PC-9 (cell line): ENCODE measurements around the gene GLYATL1. TPM values are rescaled to one million over a fixed set of nuclear protein-coding genes. Genes with fewer than 3 reads are reported as not detected.

ENCODE experiments used
- BruUV-seq: library from RNA; stranded (reverse); fragments of 400-500 nt; replicated peaks from 2 replicates; lab custom pipeline; 2021; lab: Mats Ljungman, UMichigan
- CTCF ChIA-PET: fragments of 300-600 bp; sonication (Branson Sonifier 250); formaldehyde crosslinking; loops from one replicate; lab custom pipeline; 2022; ENCODE audit warnings: antibody characterized with exemption; lab: Charles Lee
- POLR2A ChIA-PET: fragments of 300-600 bp; sonication (Branson Sonifier 250); formaldehyde crosslinking; loops from one replicate; lab custom pipeline; 2022; ENCODE audit warnings: antibody characterized with exemption; ENCODE audit not compliant: unreplicated experiment; lab: Charles Lee
- DNase-seq, 2 experiments: peaks; one replicate each; pipeline versions ENCODE4 v3.0.0 to v3.0.0-alpha.2; 2015 to 2022; ENCODE audit warnings: mixed read lengths in 1 of 2
- H2AFZ ChIP-seq: fragments of 200-600 bp; sonication (generic); 2 replicates; pipeline ENCODE4 v1.8.1; 2017; ENCODE audit warnings: antibody characterized with exemption
- H3F3A ChIP-seq: fragments of 200-600 bp; sonication (generic); 2 replicates; pipeline ENCODE4 v1.8.1; 2017; ENCODE audit warnings: antibody characterized with exemption, mild to moderate bottlenecking, low read depth; ENCODE audit not compliant: insufficient read depth
- H3K27ac ChIP-seq: fragments of 200-600 bp; sonication (generic); 2 replicates; pipeline ENCODE4 v1.6.1; 2016; ENCODE audit warnings: mixed run types
- H3K27me3 ChIP-seq: fragments of 200-600 bp; sonication (generic); 2 replicates; pipeline ENCODE4 v1.6.1; 2016; ENCODE audit warnings: low read depth, mixed run types; ENCODE audit not compliant: insufficient read depth
- H3K36me3 ChIP-seq: fragments of 200-600 bp; sonication (generic); 2 replicates; pipeline ENCODE4 v1.6.1; 2016; ENCODE audit warnings: low read depth, mixed run types
- H3K4me1 ChIP-seq: fragments of 200-600 bp; sonication (generic); replicated peaks from 2 replicates; pipeline ENCODE4 v1.6.1; 2016; ENCODE audit warnings: mixed run types; ENCODE audit not compliant: insufficient read depth
- H3K4me2 ChIP-seq: fragments of 200-600 bp; sonication (generic); 2 replicates; pipeline ENCODE4 v1.6.1; 2017; ENCODE audit warnings: mixed run types
- H3K4me3 ChIP-seq: fragments of 200-600 bp; sonication (generic); 2 replicates; pipeline ENCODE4 v1.6.1; 2016; ENCODE audit warnings: mixed run types
- H3K79me2 ChIP-seq: fragments of 200-600 bp; sonication (generic); 2 replicates; pipeline ENCODE4 v1.6.1; 2017; ENCODE audit warnings: low read depth, mixed run types
- H3K9me2 ChIP-seq: fragments of 200-600 bp; sonication (generic); 2 replicates; pipeline ENCODE4 v1.8.1; 2017; ENCODE audit warnings: mild to moderate bottlenecking; ENCODE audit not compliant: insufficient read depth
- H3K9me3 ChIP-seq: fragments of 200-600 bp; sonication (generic); 2 replicates; pipeline ENCODE4 v1.8.1; 2016; ENCODE audit warnings: low read depth; ENCODE audit not compliant: insufficient read depth
- H4K20me1 ChIP-seq: fragments of 200-600 bp; sonication (generic); 2 replicates; pipeline ENCODE4 v1.8.1; 2017; ENCODE audit not compliant: insufficient read depth
- EZH2 ChIP-seq: fragments of 200-600 bp; sonication (generic); IDR thresholded peaks from 2 replicates; pipeline ENCODE4 v1.8.0; 2017; ENCODE audit warnings: antibody characterized with exemption, low read depth
- intact Hi-C: fragments of 100-400 bp; cut with micrococcal nuclease; formaldehyde crosslinking; loops from one replicate; pipeline ENCODE4 v1.10.0; 2022; ENCODE audit not compliant: unreplicated experiment
- total RNA-seq: library from RNA; stranded (reverse); gene quantifications from 2 replicates; pipeline ENCODE4 v1.2.3, GENCODE V29; 2021
- TF ChIP-seq, protein P1 (sequence below): fragments of 200-600 bp; sonication (generic); conservative IDR thresholded peaks from 2 replicates; pipeline ENCODE4 v1.6.1; 2017; ENCODE audit warnings: mixed run types, antibody characterized with exemption, mild to moderate bottlenecking, moderate library complexity

Gene GLYATL1
- total RNA-seq, 1 experiment from 2014 or later = not detected

DNA sequence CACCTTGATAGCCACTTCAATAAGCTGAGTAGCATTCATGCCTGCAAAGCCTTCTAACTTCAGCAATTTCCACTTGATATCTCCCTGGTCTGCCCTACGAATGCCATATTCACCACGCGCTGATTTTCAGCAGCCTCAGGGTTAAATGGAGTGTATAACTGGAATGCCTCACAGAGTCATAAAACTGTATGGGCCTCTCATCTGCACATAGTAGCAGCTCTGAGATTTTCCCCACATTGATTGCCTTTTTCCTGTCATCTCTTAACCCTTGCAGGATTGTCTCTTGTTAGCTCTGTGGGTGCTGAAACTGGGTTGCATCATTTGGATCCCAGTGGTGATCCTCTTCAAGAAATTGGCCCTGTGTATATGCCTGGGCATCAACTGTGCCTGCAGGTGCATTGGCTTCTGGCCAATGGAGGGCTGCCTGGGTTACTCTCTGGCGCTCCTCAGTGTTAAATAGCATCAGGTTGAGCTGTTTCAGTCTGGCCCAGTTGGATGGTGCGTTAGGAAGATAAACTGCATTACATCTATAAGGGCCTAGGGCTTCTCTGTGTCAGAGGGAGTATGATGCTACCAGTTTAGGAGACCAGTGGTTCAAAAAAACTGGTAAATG, 17.4 kb upstream of the GLYATL1 start:
- H2AFZ ChIP-seq = no peak overlapping the region
- no peak overlapping the region for H3K27ac ChIP-seq
- no peak overlapping the region for H3K4me2 ChIP-seq
- no peaks in the 10 kb centered on the region for H3K36me3 ChIP-seq
- POLR2A ChIA-PET = no interaction called here
- H3F3A ChIP-seq = no peaks in the 10 kb centered on the region
- no TSS peak for BruUV-seq
- intact Hi-C loops = no loop called here
- H3K9me2 ChIP-seq = no peaks in the 10 kb centered on the region
- H3K4me3 ChIP-seq = no peak overlapping the region
- no peaks in the 10 kb centered on the region for H3K79me2 ChIP-seq
- CTCF ChIA-PET = no interaction called here
- no peaks in the 10 kb centered on the region for H4K20me1 ChIP-seq
- H3K4me1 ChIP-seq = no peaks in the 10 kb centered on the region
- no peak for TF ChIP-seq EZH2
- TF ChIP-seq, protein P1, sequence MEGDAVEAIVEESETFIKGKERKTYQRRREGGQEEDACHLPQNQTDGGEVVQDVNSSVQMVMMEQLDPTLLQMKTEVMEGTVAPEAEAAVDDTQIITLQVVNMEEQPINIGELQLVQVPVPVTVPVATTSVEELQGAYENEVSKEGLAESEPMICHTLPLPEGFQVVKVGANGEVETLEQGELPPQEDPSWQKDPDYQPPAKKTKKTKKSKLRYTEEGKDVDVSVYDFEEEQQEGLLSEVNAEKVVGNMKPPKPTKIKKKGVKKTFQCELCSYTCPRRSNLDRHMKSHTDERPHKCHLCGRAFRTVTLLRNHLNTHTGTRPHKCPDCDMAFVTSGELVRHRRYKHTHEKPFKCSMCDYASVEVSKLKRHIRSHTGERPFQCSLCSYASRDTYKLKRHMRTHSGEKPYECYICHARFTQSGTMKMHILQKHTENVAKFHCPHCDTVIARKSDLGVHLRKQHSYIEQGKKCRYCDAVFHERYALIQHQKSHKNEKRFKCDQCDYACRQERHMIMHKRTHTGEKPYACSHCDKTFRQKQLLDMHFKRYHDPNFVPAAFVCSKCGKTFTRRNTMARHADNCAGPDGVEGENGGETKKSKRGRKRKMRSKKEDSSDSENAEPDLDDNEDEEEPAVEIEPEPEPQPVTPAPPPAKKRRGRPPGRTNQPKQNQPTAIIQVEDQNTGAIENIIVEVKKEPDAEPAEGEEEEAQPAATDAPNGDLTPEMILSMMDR = no peak
- DNase-seq = no peak
- peaks cover 5% of the 10 kb centered on the region; the same call in 1 of the 2 replicates for H3K9me3 ChIP-seq
- H3K27me3 ChIP-seq = no peaks in the 10 kb centered on the region

DNA sequence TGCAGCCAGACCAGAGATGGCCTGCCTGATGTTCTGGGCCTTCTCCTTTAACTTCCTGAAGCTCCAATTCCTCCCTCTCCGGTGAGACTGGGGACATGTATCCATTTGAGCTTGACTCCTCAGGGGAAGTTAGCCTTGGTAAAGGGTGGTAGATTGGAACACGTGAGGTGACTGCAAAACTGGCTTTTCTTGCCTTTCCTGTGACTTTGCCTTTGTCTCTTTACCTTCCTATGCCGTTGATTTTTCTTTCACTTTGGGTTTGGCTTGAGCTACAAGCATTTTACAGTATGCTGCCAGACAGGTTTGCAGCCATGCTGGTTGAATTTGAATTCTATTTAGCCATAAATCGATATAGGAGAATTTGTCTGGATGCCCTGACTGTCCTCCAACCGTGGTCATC, 16.8 kb upstream of the GLYATL1 start:
- ChIA-PET CTCF (no interaction called here), POLR2A (no interaction called here)
- intact Hi-C loops = no loop called here
- H3K4me3 ChIP-seq = no peak overlapping the region
- no peaks in the 10 kb centered on the region for H3F3A ChIP-seq
- H3K79me2 ChIP-seq = no peaks in the 10 kb centered on the region
- H3K27ac ChIP-seq = no peak overlapping the region
- BruUV-seq = no TSS peak
- no peaks in the 10 kb centered on the region for H3K36me3 ChIP-seq
- H3K9me2 ChIP-seq = no peaks in the 10 kb centered on the region
- no peak overlapping the region for H3K4me2 ChIP-seq
- no peak for DNase-seq
- TF ChIP-seq, protein P1 = no peak
- TF ChIP-seq EZH2 = no peak
- no peaks in the 10 kb centered on the region for H3K9me3 ChIP-seq
- no peaks in the 10 kb centered on the region for H4K20me1 ChIP-seq
- no peak overlapping the region for H2AFZ ChIP-seq
- H3K4me1 ChIP-seq = no peaks in the 10 kb centered on the region
- no peaks in the 10 kb centered on the region for H3K27me3 ChIP-seq

DNA sequence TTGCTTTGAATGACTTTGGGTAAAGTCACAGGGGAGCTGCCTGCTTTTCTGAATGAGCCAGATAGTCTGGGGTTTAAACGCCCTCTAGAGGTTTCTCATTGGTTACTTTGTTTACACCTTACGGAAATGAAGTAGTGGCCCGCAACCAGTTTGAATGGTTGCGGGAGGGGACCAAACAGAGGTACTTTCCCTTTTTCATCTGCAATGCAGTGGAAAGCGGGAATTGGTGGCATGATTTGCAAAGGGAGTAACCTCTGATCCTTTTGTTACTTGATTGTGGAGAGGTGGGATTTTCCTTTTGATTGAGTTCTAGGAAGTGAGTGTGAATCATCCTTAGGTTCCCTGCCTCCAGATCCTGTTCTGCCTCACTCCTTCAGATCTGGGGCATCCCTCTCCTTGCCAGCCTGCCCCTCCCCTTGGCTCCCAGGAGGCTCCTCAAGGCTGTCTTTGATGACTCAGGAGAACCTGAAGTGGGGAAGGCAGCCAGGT, 15.9 kb upstream of the GLYATL1 start:
- ChIA-PET CTCF (no interaction called here), POLR2A (no interaction called here)
- peak; percentile 2 to 42 for DNase-seq
- H3K9me3 ChIP-seq = no peaks in the 10 kb centered on the region
- no peak overlapping the region for H3K4me3 ChIP-seq
- H3K36me3 ChIP-seq = no peaks in the 10 kb centered on the region
- no peaks in the 10 kb centered on the region for H3K79me2 ChIP-seq
- H3K9me2 ChIP-seq = no peaks in the 10 kb centered on the region
- H3F3A ChIP-seq = no peaks in the 10 kb centered on the region
- H3K27me3 ChIP-seq = no peaks in the 10 kb centered on the region
- TF ChIP-seq EZH2 = no peak
- TF ChIP-seq, protein P1 = no peak; the same call in 1 of the 2 replicates
- no peak overlapping the region for H2AFZ ChIP-seq
- no peaks in the 10 kb centered on the region for H3K4me1 ChIP-seq
- intact Hi-C loops = no loop called here
- no peaks in the 10 kb centered on the region; the same call in 1 of the 2 replicates for H4K20me1 ChIP-seq
- no TSS peak for BruUV-seq
- H3K4me2 ChIP-seq = 0 out of 2 replicates have a peak overlapping the region, but pooled peaks have one; percentile 1
- no peak overlapping the region for H3K27ac ChIP-seq
